HG03039 (cell line): ENCODE results near the gene CCDC102A.
A peak's percentile ranks its signal among the peaks of the same experiment; 100 is the strongest.

Source experiments
- ATAC-seq: cut with Tn5 transposase; IDR thresholded peaks from one replicate; pipeline ENCODE4 v1.9.1; 2021; ENCODE audit warnings: mild to moderate bottlenecking, moderate library complexity; ENCODE audit not compliant: unreplicated experiment

The CCDC102A gene

GRCh38 chr16:57480754-57481230 lies 55.6 kb downstream of the CCDC102A start:
- no peak for ATAC-seq

- ATAC-seq = no peak
Observed at GRCh38 chr16:57479976-57480753, 56.2 kb downstream of the CCDC102A start.

- ATAC-seq = no peak
Observed at GRCh38 chr16:57479205-57479975, 57.0 kb downstream of the CCDC102A start.

- ATAC-seq = no peak
Observed at GRCh38 chr16:57478396-57479204, 57.8 kb downstream of the CCDC102A start.

GRCh38 chr16:57477531-57478202 lies 58.7 kb downstream of the CCDC102A start:
- ATAC-seq = no peak

GRCh38 chr16:57476546-57477410 lies 59.6 kb downstream of the CCDC102A start:
- no peak for ATAC-seq

GRCh38 chr16:57475711-57476339 lies 60.5 kb downstream of the CCDC102A start:
- peak; percentile 88 for ATAC-seq

- no peak for ATAC-seq
Observed at GRCh38 chr16:57474671-57475661, 61.4 kb downstream of the CCDC102A start.

- ATAC-seq = no peak
Observed at GRCh38 chr16:57473906-57474305, 62.5 kb downstream of the CCDC102A start.

- no peak for ATAC-seq
Observed at GRCh38 chr16:57473176-57473840, 63.1 kb downstream of the CCDC102A start.

- no peak for ATAC-seq
Observed at GRCh38 chr16:57472665-57473060, 63.7 kb downstream of the CCDC102A start.

- no peak for ATAC-seq
Observed at GRCh38 chr16:57471852-57472664, 64.3 kb downstream of the CCDC102A start.

- ATAC-seq = no peak
Observed at GRCh38 chr16:57471209-57471608, 65.2 kb downstream of the CCDC102A start.

GRCh38 chr16:57470711-57471110 lies 65.7 kb downstream of the CCDC102A start:
- ATAC-seq = no peak

- ATAC-seq = no peak
Observed at GRCh38 chr16:57469917-57470470, 66.4 kb downstream of the CCDC102A start.

GRCh38 chr16:57469046-57469445 lies 67.3 kb downstream of the CCDC102A start:
- no peak for ATAC-seq
